ENCODE data around the gene SKI.

Gene SKI

DNA sequence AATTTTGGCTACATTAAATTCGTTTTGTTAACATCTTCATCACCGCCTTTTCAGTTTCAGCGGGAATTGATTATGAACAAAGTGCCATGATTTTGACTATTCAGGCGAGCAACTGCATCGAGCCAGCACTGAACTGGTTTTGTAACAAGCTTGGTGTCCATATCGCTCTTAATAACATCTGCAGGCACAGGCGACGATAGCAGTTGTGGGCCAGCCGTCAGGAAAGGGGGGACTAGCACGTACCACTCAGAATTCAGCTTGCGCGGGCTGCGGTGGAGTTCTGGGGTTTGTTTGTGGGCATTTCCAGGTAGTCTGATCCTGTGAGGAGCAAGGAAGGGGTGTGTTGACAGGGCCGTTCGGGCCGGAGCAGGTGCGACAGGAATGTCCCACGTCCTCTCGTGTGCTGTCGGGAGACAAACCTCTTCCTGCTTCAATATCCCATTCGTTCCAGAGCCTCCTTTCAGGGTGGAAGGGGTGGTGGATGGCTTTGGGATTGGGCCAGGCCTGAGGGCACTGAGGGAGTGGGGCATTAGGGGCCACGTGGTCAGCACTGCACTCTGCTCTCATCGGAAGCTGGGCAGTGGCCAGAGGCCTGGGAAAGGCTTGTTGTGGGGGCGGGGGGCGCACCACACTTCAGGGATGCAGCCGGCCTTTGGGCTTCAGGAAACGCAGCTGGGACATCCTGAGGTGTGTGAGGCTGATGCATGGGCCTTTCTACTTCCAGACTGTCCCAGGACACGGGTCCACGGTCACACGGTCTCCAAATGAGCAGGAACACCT is 39.1 kb downstream of the SKI start:
- no peak for DNase-seq

DNA sequence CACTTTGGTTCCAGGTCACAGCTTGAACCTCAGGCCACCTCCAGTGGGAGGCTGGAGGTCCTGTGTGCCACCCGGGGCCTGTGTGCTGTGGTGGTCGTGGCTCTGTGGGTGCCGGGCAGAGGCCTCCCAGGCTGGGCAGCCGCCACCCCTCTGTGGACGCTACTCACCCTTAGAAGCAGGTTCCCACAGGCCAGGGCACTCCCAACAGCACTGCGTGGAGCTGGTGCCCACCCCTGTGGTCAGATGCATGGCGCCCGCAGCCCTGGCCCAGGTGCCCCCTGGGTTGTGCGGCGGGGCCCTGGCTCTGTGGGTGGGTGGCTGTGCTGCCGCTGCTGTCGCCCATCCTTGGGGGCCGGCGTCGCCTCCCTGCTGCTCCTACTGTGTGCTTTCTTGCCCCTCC is 39.7 kb downstream of the SKI start:
- DNase-seq, result no peak

DNA sequence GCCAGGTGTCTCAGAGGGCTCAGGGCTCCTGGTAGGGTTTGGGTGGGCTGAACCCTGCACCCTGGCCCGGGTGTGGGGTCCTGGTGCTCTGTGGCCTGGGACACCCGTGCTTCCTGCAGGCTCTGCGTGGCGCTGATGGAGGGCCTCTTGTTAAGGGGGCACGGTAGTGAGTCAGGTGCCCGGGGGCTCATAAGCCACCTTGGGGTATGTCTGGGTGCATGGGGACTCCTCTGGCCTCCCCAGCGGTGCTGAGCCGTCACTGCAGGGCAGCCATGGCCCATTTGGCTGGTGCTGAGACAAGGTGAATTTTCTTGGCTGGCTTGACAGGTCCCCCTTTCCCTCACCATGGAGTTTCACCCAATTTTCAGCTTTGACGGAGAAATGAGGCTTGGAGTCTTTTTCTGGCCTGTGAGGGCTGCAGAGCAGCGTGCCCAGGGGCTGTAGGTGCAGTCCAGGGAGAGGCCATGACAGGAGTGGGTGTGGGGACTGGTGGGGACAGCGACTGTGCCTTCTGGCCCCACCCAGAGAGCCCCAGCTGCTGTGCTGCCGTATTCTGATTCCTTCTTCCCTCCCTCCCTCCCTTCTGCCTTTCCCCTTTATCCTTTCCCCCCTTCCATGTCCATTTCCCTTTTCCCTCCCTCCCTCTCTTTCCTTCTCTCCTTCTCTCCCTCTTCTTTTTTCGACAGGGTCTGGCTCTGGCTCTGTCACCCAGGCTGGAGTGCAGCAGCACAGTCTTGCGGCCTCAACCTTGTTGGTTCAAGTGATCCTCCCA is 40.4 kb downstream of the SKI start:
- DNase-seq, result no peak

GRCh38 chr1:2269193-2269921 is 41.2 kb downstream of the SKI start:
- no peak for DNase-seq

DNA sequence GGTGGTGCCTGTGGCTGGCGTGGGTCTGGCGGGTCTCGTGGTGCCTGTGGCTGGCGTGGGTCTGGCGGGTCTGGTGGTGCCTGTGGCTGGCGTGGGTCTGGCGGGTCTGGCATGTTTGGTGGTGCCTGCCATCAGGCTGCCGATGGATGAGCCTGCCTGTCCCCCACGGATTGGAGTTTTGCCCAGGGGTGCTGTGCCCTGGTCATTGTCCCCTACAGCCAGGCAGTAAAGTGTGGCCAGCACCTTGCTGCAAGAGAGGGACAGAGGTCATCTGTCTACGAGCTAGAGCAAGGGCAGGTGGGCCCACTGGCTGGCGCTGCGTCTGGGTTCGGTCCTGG is 41.8 kb downstream of the SKI start:
- DNase-seq, result no peak

- no peak for DNase-seq
Observed at GRCh38 chr1:2270260-2271100, 42.4 kb downstream of the SKI start.

DNA sequence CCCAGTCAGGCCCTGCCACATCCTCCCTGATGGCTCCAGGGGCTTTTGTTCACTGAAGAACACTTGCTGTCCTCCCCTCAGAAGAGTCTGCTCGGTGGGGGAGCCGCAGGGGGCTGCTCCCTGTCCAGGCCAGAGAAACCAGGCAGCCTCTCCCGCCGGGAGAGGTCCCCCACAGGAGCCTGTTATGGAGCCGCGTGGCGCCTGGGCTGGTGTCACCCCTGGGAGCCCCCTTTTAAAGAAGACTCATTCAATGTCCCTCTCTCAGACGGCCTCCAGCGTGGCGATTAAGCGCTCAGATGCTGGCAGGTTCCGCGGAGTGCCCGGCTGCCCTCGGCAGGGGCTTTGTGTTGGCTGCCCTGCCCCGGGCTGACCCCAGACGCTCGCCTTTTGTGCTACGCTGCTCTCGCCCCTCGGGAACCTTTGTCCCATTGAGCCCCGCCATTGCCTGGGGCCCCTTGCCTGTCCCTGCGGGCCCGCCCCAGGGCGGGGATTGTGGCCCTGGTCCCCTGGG is 43.1 kb downstream of the SKI start:
- no peak for DNase-seq

DNA sequence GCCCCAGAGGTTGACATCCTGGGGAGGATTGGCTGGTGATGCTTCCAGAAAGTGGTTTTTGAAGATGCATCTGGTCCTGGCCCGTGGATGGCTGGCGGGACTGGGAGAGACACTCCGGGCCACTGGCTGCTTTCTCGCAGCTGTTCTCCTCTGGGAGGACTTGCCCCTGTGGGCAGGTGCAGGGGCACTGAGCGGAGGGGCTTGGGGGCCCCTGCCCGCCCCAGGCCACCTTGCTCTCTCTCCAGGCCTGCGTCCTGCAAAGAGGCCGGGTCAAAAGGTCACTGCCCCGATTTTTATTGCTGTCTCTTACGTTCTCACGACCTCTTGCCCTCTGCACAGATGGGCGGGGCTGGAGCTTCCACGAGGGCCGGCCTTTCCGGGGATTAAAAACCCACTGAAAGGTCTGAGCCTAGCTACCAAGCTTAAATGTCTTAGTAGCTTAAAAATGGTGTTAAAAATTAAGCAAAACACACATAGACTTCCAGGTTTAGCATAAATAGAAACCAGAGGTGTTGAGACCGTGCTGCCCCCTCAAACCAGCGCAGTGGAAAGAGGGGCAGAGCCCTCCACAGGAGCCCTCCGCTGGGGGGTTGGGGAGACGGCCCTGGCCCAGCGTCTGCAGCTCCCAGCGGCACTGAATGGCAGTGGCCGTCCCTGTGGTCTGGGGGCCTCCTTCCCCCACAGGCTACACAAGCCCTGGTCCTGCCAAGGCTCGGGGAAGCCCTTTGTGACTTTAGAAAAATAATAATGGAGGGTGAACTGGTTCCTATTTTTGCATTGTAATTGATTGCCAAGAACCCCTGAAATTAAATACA is 43.9 kb downstream of the SKI start:
- no peak for DNase-seq

GRCh38 chr1:2272686-2273400 is 44.7 kb downstream of the SKI start:
- DNase-seq, result no peak

DNA sequence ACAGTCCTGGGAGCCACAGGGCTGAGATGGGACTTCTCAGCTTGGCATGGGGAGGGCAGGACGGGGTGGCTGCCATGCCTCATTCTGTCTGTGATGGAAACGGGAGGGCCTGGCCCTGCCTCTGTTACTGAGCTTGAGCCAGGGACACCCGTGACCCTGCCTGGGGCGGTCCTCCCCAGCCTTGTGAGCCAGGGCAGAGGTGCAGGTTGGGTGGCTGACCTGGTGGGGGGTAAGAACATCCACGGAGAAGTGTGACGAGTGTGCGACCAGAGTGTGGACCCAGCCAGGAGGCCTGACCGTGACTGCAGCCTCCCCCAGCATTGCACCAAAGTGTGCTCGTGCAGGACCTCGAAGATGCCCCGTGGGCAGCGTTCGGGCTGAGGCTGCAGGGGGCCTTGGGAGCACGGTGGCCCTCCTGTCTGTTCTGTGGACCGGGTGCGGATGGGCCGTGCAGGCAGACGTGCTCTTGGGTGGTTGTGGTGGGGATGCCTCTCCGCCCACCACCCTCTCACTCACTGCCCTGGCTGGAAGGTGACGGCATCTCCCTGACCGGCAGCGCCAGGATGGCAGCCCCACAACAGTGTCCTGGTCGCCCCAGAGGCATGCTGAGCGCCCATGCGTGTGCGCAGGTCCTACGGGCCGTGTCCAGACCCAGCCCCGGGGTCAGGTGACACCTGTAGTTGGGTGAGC is 45.4 kb downstream of the SKI start:
- no peak for DNase-seq

GRCh38 chr1:2274231-2274928 is 46.3 kb downstream of the SKI start:
- DNase-seq, result no peak

GRCh38 chr1:2274929-2275475 is 46.9 kb downstream of the SKI start:
- DNase-seq, result no peak

- DNase-seq, result no peak
Observed at GRCh38 chr1:2275796-2276536, 47.8 kb downstream of the SKI start.

- no peak for DNase-seq
Observed at GRCh38 chr1:2276803-2277580, 48.9 kb downstream of the SKI start.

- no peak for DNase-seq
Observed at GRCh38 chr1:2277741-2278488, 49.8 kb downstream of the SKI start.

DNA sequence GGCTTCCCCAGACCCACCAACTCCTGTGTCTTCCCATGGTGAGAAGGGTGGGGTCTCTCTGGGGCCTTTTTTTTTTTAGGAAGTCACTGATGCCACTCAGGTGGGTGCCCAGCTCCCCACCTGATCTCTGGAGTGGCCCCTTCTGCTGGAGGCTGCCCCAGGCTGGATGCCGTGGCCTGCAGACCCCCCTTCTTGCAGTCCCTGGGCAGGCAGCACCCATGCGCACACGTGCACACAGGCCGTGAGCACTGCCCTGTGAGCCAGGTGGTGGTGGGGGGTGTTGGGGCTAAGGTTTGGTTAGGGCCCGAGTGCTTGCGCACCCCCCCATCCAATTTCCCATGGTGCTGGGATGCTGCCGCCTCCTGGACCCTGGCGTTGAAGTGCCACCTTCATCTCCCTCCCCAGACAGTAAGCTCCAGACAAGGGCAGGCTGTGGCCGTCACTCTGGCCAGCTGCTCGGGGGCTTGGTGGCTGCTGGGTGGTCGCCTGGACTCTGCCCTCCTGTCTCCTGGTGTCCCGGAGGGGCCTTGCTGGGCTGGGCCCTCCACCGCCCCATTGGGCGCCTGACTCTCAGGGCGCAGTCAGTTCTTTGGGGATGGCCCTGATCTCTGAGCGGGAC is 50.6 kb downstream of the SKI start:
- DNase-seq, result no peak

GRCh38 chr1:2279210-2279639 is 51.1 kb downstream of the SKI start:
- DNase-seq, result no peak
